Fibroblast of the aortic adventitia (primary cell): ENCODE data around the gene PABPC1L. TPM values are rescaled to one million over a fixed set of nuclear protein-coding genes. Genes with fewer than 3 reads are reported as not detected.

Source experiments
- DNase-seq: peaks from one replicate; pipeline ENCODE4 v3.0.0-alpha.2; 2010; ENCODE audit warnings: low read depth
- H3K4me3 ChIP-seq: 2 replicates; pipeline ENCODE4 v1.5.1; 2011; ENCODE audit warnings: low read depth, mild to moderate bottlenecking, control low read depth, low read length, moderate library complexity
- total RNA-seq: library from RNA; depleted of rRNA; stranded (reverse); fragments of >200 nt; gene quantifications from 2 replicates; pipeline ENCODE4 v1.2.3, GENCODE V29; 2012; ENCODE audit warnings: low replicate concordance
- TF ChIP-seq, protein P1 (sequence below): IDR thresholded peaks from 2 replicates; pipeline ENCODE4 v1.5.1; 2011; ENCODE audit warnings: mild to moderate bottlenecking, low read length, control low read depth, inconsistent platforms; ENCODE audit not compliant: insufficient read depth

PABPC1L gene
- total RNA-seq, 1 donor: 7.9 TPM

DNA sequence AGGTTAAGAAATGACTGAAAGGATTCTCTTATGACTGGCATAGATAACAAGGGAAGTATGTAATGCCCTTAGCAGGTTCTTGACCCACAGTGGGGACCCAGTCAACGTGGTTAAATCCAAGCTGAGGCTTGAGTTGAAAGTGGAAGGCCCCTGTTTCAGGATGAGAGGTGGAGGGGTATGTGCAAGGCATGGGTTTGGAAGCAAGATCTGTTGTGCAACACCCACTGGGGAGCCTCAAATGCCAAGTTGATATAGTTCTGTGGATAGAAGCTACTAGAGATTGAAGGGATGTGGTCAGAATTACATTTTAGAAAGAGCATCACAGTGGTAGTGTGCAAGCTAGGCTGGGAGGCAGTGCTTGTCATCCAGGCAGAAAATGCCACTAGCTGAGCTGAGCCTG lies 5.1 kb downstream of the PABPC1L start:
- no peak overlapping the region for H3K4me3 ChIP-seq

DNA sequence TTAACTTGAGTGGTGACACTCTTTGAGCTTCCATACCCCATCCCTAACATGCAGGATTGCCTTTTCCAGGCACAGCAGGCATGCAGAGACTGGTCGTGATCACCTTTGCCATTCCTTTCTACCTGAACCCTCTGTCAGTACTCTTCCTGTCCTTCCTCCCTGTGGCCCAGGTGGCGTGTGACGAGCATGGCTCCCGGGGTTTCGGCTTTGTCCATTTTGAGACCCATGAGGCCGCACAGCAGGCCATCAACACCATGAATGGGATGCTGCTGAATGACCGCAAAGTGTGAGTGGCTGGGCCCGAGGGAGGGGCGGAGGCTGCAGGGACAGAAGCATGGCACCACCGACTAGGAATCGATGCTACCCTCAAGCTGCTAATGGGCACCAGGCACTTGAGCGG lies 6.7 kb downstream of the PABPC1L start:
- H3K4me3 ChIP-seq: no peak overlapping the region
- TF ChIP-seq, protein P1, sequence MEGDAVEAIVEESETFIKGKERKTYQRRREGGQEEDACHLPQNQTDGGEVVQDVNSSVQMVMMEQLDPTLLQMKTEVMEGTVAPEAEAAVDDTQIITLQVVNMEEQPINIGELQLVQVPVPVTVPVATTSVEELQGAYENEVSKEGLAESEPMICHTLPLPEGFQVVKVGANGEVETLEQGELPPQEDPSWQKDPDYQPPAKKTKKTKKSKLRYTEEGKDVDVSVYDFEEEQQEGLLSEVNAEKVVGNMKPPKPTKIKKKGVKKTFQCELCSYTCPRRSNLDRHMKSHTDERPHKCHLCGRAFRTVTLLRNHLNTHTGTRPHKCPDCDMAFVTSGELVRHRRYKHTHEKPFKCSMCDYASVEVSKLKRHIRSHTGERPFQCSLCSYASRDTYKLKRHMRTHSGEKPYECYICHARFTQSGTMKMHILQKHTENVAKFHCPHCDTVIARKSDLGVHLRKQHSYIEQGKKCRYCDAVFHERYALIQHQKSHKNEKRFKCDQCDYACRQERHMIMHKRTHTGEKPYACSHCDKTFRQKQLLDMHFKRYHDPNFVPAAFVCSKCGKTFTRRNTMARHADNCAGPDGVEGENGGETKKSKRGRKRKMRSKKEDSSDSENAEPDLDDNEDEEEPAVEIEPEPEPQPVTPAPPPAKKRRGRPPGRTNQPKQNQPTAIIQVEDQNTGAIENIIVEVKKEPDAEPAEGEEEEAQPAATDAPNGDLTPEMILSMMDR: no peak
- no peak for DNase-seq

More for the DNA sequence above, 5.1 kb downstream of the PABPC1L start:
- TF ChIP-seq, protein P1: no peak
- DNase-seq: no peak

DNA sequence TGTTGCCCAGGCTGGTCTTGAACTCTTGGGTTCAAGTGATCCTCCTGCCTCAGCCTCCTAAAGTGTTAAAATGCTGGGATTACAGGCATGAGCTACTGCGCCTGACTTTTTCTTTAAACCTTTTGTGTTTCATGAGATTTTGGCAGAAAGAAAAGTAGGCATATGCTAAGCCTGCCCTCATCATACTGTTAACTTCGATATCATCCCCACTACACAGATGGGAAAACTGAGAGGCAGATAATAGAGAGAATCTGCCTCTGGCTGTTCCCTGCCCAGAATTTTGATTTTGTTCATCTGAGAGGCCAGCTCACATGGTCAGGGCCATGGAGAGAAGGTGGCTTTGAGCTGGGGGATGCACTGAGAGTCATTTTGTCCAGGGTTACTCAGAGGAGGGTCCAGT lies 7.5 kb downstream of the PABPC1L start:
- no peak for DNase-seq
- TF ChIP-seq, protein P1: no peak
- H3K4me3 ChIP-seq: no peak overlapping the region

DNA sequence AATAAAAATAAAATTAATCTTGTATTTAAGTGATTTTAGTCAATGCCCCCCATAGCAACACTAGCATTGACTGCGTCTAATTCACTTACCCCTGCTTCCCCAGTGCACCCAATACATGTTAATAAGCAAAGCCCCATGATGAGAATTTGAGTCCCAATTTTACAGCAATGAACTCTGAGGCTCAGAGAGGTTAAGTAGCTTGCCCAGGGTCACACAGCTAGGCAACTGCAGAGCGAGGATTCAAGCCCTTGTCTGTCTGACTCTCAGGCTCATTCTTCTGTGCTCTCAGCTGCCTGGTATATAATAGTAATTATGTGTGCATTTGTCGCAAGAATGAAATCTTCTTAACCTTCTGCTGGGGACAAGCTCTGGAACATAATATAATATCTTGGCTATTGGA lies 8.5 kb downstream of the PABPC1L start:
- H3K4me3 ChIP-seq: no peak overlapping the region
- TF ChIP-seq, protein P1: no peak
- DNase-seq: no peak

DNA sequence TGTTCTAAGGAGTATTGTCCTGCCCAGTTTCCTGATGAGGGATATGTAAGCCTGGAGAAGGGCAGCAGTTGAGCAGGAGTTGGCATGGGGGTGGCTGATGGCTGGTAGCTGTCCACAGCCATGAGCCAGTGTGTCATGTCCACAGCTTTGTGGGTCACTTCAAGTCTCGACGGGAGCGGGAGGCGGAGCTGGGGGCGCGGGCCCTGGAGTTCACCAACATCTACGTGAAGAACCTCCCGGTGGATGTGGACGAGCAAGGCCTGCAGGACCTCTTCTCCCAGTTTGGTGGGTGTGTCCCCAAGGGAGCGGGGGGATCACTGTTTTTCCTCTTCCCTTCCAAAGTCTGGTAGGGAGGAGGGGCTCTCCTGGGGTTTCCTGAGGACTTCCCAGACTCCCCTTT lies 8.9 kb downstream of the PABPC1L start:
- TF ChIP-seq, protein P1: no peak
- no peak overlapping the region for H3K4me3 ChIP-seq

DNA sequence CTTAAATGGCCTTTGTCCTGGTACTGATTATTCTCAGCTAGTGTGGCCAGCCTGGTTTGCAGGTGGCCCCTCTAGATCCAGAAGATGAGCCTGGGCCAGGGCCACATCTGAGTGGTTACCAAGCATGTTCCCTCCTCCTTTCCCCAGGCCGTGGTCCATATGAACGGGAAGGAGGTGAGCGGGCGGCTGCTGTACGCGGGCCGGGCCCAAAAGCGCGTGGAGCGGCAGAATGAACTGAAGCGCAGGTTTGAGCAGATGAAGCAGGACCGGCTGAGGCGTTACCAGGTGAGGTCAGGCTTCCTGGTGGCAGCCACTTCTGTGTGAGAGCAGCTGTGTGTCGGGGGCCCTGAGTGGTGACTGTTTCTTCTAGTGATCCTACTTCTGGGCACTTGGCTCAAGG lies 11.6 kb downstream of the PABPC1L start:
- DNase-seq: no peak
- TF ChIP-seq, protein P1: no peak
- H3K4me3 ChIP-seq: no peak overlapping the region

More for the DNA sequence above, 8.9 kb downstream of the PABPC1L start:
- no peak for DNase-seq

DNA sequence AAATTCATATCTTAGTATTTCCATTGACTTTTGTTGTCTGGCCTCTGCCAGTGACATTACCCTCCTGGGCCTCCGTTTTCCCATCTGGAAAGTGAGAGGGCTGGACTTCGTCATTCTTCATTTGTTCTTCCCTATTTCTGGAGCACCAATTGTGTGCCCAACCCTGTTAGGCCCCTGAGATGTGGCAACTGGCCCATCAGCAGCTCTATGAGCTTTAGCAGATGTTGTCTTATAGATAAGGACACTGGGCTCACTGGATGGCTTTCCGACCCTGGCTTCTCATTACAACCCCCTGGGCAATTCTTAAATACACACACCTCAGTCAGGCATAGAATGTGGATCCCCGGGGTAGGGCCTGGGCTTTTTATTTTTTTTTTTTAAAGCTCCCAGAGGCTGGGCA lies 14.7 kb downstream of the PABPC1L start:
- H3K4me3 ChIP-seq: no peak overlapping the region
- peak; percentile 7 for DNase-seq
- TF ChIP-seq, protein P1: no peak
